MM.1S (cell line): Measurements from ENCODE around the gene PEX14.

Experiments used
- EZH2 ChIP-seq: fragments of 300-600 bp; sonication (generic); optimal IDR thresholded peaks from 2 replicates; pipeline ENCODE3; 2017; ENCODE audit warnings: low read depth, mild to moderate bottlenecking, antibody characterized with exemption, low read length, mixed read lengths
- EZH2phosphoT487 ChIP-seq: fragments of 300-600 bp; sonication (generic); IDR thresholded peaks from 2 replicates; pipeline ENCODE4 v1.6.1; 2018; ENCODE audit warnings: antibody characterized with exemption, low read length
- TF ChIP-seq, protein P1 (sequence below): fragments of 300-600 bp; sonication (generic); IDR thresholded peaks from 2 replicates; pipeline ENCODE4 v1.5.1; 2016; ENCODE audit warnings: antibody characterized with exemption, low read length, mixed read lengths

DNA sequence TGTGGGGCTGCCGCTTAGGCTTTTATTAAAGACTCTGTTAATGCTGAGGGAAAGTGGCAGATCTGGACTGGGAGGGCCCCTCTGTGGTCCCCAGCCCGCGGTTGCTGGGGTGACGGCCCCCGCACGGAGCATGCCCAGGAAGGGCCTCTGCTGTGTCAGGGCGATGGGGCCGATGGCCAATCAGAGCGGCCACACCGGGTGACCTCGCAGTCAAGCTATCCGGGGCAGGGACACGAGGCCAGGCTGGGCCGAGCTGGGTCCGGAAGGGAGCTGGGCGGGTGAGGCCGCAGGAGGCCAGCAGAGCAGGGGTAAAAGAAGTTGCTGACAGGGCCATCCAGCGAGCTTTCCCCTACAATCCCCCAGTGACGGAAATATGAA, 176.6 kb downstream of the PEX14 start:
- TF ChIP-seq, protein P1, sequence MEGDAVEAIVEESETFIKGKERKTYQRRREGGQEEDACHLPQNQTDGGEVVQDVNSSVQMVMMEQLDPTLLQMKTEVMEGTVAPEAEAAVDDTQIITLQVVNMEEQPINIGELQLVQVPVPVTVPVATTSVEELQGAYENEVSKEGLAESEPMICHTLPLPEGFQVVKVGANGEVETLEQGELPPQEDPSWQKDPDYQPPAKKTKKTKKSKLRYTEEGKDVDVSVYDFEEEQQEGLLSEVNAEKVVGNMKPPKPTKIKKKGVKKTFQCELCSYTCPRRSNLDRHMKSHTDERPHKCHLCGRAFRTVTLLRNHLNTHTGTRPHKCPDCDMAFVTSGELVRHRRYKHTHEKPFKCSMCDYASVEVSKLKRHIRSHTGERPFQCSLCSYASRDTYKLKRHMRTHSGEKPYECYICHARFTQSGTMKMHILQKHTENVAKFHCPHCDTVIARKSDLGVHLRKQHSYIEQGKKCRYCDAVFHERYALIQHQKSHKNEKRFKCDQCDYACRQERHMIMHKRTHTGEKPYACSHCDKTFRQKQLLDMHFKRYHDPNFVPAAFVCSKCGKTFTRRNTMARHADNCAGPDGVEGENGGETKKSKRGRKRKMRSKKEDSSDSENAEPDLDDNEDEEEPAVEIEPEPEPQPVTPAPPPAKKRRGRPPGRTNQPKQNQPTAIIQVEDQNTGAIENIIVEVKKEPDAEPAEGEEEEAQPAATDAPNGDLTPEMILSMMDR, result no peak
- no peak for TF ChIP-seq EZH2
- no peak for TF ChIP-seq EZH2phosphoT487
